ENCODE results near the gene BCAP31. TPM values are rescaled to one million over a fixed set of nuclear protein-coding genes. Genes with fewer than 3 reads are reported as not detected.
"Not testable (repeated sequence)": the region's sequence is repeated elsewhere in the genome, so short reads cannot be mapped to it uniquely, and the experiment has no call there.

Gene BCAP31
- total RNA-seq, 2 experiments from 2014 or later, result 43.0 to 72.0 TPM

DNA sequence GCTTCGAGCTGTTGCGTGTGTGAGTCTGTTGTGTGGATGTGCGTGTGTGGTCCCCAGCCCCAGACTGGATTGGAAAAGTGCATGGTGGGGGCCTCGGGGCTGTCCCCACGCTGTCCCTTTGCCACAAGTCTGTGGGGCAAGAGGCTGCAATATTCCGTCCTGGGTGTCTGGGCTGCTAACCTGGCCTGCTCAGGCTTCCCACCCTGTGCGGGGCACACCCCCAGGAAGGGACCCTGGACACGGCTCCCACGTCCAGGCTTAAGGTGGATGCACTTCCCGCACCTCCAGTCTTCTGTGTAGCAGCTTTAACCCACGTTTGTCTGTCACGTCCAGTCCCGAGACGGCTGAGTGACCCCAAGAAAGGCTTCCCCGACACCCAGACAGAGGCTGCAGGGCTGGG is 28.1 kb downstream of the BCAP31 start:
- Histone ChIP-seq H3K9me3 (ENCODE audit: low read length) (no peaks in the 10 kb centered on the region), H3K4me1 (ENCODE audit: insufficient read depth, low read length, poor library complexity, severe bottlenecking) (no peaks in the 10 kb centered on the region), H3K4me2 (ENCODE audit: low read length) (no peak overlapping the region), H3K27ac (ENCODE audit: low read depth, low read length, poor library complexity, severe bottlenecking) (no peak overlapping the region), H3K4me3 (ENCODE audit: low read depth, low read length, poor library complexity, severe bottlenecking) (no peak overlapping the region), H4K20me1 (ENCODE audit: insufficient read depth, low read length) (no peaks in the 10 kb centered on the region), H3K9me2 (ENCODE audit: insufficient read depth, low read length) (no peaks in the 10 kb centered on the region), H2AFZ (ENCODE audit: low read length) (no peak overlapping the region), H3K79me2 (ENCODE audit: insufficient read depth, low read depth, low read length) (no peaks in the 10 kb centered on the region), H3K36me3 (ENCODE audit: insufficient read depth, low read length) (no peaks in the 10 kb centered on the region)
- BruUV-seq (replicated peaks), result no TSS peak
- CTCF ChIA-PET (ENCODE audit: unreplicated experiment), result no interaction called here
- no peak for DNase-seq (ENCODE audit: low spot score)
- intact Hi-C loops (cut with micrococcal nuclease; ENCODE audit: unreplicated experiment), result no loop called here
- TF ChIP-seq, protein P1, sequence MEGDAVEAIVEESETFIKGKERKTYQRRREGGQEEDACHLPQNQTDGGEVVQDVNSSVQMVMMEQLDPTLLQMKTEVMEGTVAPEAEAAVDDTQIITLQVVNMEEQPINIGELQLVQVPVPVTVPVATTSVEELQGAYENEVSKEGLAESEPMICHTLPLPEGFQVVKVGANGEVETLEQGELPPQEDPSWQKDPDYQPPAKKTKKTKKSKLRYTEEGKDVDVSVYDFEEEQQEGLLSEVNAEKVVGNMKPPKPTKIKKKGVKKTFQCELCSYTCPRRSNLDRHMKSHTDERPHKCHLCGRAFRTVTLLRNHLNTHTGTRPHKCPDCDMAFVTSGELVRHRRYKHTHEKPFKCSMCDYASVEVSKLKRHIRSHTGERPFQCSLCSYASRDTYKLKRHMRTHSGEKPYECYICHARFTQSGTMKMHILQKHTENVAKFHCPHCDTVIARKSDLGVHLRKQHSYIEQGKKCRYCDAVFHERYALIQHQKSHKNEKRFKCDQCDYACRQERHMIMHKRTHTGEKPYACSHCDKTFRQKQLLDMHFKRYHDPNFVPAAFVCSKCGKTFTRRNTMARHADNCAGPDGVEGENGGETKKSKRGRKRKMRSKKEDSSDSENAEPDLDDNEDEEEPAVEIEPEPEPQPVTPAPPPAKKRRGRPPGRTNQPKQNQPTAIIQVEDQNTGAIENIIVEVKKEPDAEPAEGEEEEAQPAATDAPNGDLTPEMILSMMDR (conservative IDR thresholded peaks at IDR 0.05; ENCODE audit: low read length), result no peak
- no peak for TF ChIP-seq EZH2phosphoT487 (IDR thresholded peaks at IDR 0.05; ENCODE audit: borderline replicate concordance, low read depth, low read length)
- POLR2A ChIA-PET, result no interaction called here

DNA sequence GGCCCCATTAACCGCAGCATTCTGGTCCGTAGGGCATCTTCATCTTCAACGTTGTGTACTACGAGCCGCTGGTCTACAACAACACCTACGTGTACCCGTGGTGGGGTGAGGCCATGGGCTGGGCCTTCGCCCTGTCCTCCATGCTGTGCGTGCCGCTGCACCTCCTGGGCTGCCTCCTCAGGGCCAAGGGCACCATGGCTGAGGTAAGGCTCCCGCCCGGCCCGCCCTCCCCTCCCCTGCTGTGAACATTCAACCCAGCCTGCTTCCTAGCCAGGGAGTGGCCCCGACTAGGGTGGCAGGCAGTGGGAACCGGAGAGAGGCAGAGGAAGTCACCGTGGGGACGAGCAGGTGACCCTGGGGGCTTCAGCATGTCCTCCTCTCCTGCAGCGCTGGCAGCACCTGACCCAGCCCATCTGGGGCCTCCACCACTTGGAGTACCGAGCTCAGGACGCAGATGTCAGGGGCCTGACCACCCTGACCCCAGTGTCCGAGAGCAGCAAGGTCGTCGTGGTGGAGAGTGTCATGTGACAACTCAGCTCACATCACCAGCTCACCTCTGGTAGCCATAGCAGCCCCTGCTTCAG is 29.4 kb downstream of the BCAP31 start:
- no peaks in the 10 kb centered on the region for H3K9me2 ChIP-seq (ENCODE audit: insufficient read depth, low read length)
- DNase-seq (ENCODE audit: low spot score), result no peak
- CTCF ChIA-PET (ENCODE audit: unreplicated experiment), result no interaction called here
- H3K79me2 ChIP-seq (ENCODE audit: insufficient read depth, low read depth, low read length), result no peaks in the 10 kb centered on the region
- H3K4me1 ChIP-seq (ENCODE audit: insufficient read depth, low read length, poor library complexity, severe bottlenecking), result no peaks in the 10 kb centered on the region
- H3K4me3 ChIP-seq (ENCODE audit: low read depth, low read length, poor library complexity, severe bottlenecking), result no peak overlapping the region
- H3K9me3 ChIP-seq (ENCODE audit: low read length), result no peaks in the 10 kb centered on the region
- POLR2A ChIA-PET, result no interaction called here
- no peaks in the 10 kb centered on the region for H3K36me3 ChIP-seq (ENCODE audit: insufficient read depth, low read length)
- TF ChIP-seq EZH2phosphoT487 (IDR thresholded peaks at IDR 0.05; ENCODE audit: borderline replicate concordance, low read depth, low read length), result no peak
- TF ChIP-seq, protein P1 (conservative IDR thresholded peaks at IDR 0.05; ENCODE audit: low read length), result no peak
- intact Hi-C loops (cut with micrococcal nuclease; ENCODE audit: unreplicated experiment), result no loop called here
- H2AFZ ChIP-seq (ENCODE audit: low read length), result no peak overlapping the region
- no peak overlapping the region for H3K4me2 ChIP-seq (ENCODE audit: low read length)
- H3K27ac ChIP-seq (ENCODE audit: low read depth, low read length, poor library complexity, severe bottlenecking), result no peak overlapping the region
- no TSS peak for BruUV-seq (replicated peaks)
- H4K20me1 ChIP-seq (ENCODE audit: insufficient read depth, low read length), result no peaks in the 10 kb centered on the region

DNA sequence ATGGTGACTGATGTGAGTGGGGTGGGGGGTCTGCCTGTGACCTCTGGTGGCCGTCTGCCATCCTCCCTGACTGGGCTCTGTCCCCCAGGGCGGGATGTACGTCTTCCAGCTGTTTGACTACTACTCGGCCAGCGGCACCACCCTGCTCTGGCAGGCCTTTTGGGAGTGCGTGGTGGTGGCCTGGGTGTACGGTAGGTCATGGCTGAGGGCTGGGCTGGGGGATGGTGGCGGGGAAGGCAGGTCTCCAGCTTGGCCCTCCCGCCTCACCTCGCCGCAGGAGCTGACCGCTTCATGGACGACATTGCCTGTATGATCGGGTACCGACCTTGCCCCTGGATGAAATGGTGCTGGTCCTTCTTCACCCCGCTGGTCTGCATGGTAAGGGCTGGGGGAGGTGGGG is 29.9 kb downstream of the BCAP31 start:
- H3K79me2 ChIP-seq (ENCODE audit: insufficient read depth, low read depth, low read length); BruUV-seq (replicated peaks); H3K36me3 ChIP-seq (ENCODE audit: insufficient read depth, low read length); H3K27ac ChIP-seq (ENCODE audit: low read depth, low read length, poor library complexity, severe bottlenecking); H4K20me1 ChIP-seq (ENCODE audit: insufficient read depth, low read length); H2AFZ ChIP-seq (ENCODE audit: low read length); H3K4me1 ChIP-seq (ENCODE audit: insufficient read depth, low read length, poor library complexity, severe bottlenecking); POLR2A ChIA-PET; H3K4me2 ChIP-seq (ENCODE audit: low read length); H3K9me2 ChIP-seq (ENCODE audit: insufficient read depth, low read length); CTCF ChIA-PET (ENCODE audit: unreplicated experiment); intact Hi-C loops (cut with micrococcal nuclease; ENCODE audit: unreplicated experiment); H3K4me3 ChIP-seq (ENCODE audit: low read depth, low read length, poor library complexity, severe bottlenecking); H3K9me3 ChIP-seq (ENCODE audit: low read length); DNase-seq (ENCODE audit: low spot score): not testable (repeated sequence)

Measured in OCI-LY7 (cell line).